ENCODE measurements around the gene LDLR. TPM values are rescaled to one million over a fixed set of nuclear protein-coding genes. Genes with fewer than 3 reads are reported as not detected.

Gene LDLR
- total and polyA plus RNA-seq, 3 donors from 2014 or later, result 12.5 to 20.1 (median 19.0) TPM

GRCh38 chr19:11053817-11054195, 35.5 kb upstream of the LDLR start:
- Histone ChIP-seq H3K27ac (no peak overlapping the region), H3K36me3 (ENCODE audit: low read depth, missing control alignments) (no peaks in the 10 kb centered on the region)
- WGBS, 2 donors, result 43 to 60% methylated on average over 4 of the region's 4 CpGs

GRCh38 chr19:11054200-11054599, 35.1 kb upstream of the LDLR start:
- 83 to 89% methylated on average over 6 to 8 of the region's 8 CpGs for WGBS, 2 donors
- Histone ChIP-seq H3K27ac (no peak overlapping the region), H3K9me3 (no peaks in the 10 kb centered on the region), H3K27me3 (no peaks in the 10 kb centered on the region), H3K4me1 (no peaks in the 10 kb centered on the region), H3K4me3 (no peak overlapping the region), H3K36me3 (ENCODE audit: low read depth, missing control alignments) (no peaks in the 10 kb centered on the region)
- intact Hi-C loops (cut with DNase I; ENCODE audit: low total_unique reads), result no loop called here
- TF ChIP-seq CTCF (IDR thresholded peaks at IDR 0.05), result no peak
- TF ChIP-seq POLR2A (IDR thresholded peaks at IDR 0.05), result no peak
- no peak for DNase-seq

More at GRCh38 chr19:11053817-11054195, 35.5 kb upstream of the LDLR start:
- TF ChIP-seq CTCF (IDR thresholded peaks at IDR 0.05), result no peak
- intact Hi-C loops (cut with DNase I; ENCODE audit: low total_unique reads), result no loop called here
- Histone ChIP-seq H3K4me3 (no peak overlapping the region), H3K9me3 (no peaks in the 10 kb centered on the region), H3K27me3 (no peaks in the 10 kb centered on the region), H3K4me1 (no peaks in the 10 kb centered on the region)
- DNase-seq, result peak; percentile 33

GRCh38 chr19:11054628-11055027, 34.6 kb upstream of the LDLR start:
- Histone ChIP-seq H3K4me1 (no peaks in the 10 kb centered on the region), H3K4me3 (no peak overlapping the region), H3K9me3 (no peaks in the 10 kb centered on the region), H3K27me3 (no peaks in the 10 kb centered on the region), H3K36me3 (ENCODE audit: low read depth, missing control alignments) (no peaks in the 10 kb centered on the region), H3K27ac (no peak overlapping the region)
- intact Hi-C loops (cut with DNase I; ENCODE audit: low total_unique reads), result no loop called here
- no peak for DNase-seq
- 76 to 83% methylated on average over 8 of the region's 8 CpGs for WGBS, 2 donors
- TF ChIP-seq CTCF (IDR thresholded peaks at IDR 0.05), result no peak
- no peak for TF ChIP-seq POLR2A (IDR thresholded peaks at IDR 0.05)

GRCh38 chr19:11058246-11059030, 30.8 kb upstream of the LDLR start:
- DNase-seq, result no peak
- H3K4me1 ChIP-seq, result no peaks in the 10 kb centered on the region
- no peaks in the 10 kb centered on the region for H3K36me3 ChIP-seq (ENCODE audit: low read depth, missing control alignments)
- intact Hi-C loops (cut with DNase I; ENCODE audit: low total_unique reads), result no loop called here
- 94 to 96% methylated on average over 9 to 33 of the region's 34 CpGs for WGBS, 2 donors
- H3K27me3 ChIP-seq, result no peaks in the 10 kb centered on the region
- TF ChIP-seq POLR2A (IDR thresholded peaks at IDR 0.05) (no peak), CTCF (IDR thresholded peaks at IDR 0.05) (no peak)
- no peak overlapping the region for H3K4me3 ChIP-seq
- H3K9me3 ChIP-seq, result no peaks in the 10 kb centered on the region
- no peak overlapping the region for H3K27ac ChIP-seq
